CD1c-positive myeloid dendritic cell (primary cell): ENCODE measurements around the gene FPR2.
"Not testable (repeated sequence)": the region's sequence is repeated elsewhere in the genome, so short reads cannot be mapped to it uniquely, and the experiment has no call there.

Experiments
- DNase-seq: peaks from one replicate; pipeline ENCODE4 v3.0.0-alpha.2; 2016; ENCODE audit errors: extremely low spot score

Gene FPR2

DNA sequence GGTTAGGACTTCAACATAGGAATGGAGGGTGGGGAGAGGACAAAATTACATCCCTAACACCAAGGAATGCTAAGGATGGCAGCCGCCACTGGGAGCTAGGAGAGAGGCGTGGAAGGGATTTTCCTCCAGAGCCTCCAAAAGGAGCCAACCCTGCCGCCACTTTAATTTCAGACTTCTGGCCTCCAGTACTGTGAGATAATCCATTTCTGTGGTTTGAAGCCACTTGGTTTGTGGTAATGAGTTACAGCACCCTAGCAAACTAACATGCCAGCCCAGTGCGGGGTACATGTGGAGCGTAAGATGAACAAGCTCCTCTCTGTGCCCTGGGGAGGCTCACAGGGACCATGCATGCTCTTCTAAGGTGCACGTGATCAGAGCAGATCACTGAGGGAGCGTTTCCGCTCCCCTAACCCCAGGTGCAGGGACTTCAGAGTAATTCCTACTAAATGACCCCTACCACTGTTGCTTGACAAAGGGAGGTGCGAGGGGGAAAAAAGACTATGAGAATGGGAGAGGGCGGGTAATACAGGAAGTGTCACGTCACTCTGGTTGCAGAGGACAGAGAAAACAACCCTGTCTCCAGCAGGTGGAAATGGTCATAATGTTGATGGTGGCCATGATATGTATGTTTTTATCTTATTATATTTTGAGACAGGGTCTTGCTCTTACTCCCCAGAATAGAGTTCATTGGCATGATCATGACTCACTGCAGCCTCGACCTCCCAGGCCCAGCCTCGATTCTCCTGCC, 21.3 kb upstream of the FPR2 start:
- DNase-seq = peak; percentile 25

DNA sequence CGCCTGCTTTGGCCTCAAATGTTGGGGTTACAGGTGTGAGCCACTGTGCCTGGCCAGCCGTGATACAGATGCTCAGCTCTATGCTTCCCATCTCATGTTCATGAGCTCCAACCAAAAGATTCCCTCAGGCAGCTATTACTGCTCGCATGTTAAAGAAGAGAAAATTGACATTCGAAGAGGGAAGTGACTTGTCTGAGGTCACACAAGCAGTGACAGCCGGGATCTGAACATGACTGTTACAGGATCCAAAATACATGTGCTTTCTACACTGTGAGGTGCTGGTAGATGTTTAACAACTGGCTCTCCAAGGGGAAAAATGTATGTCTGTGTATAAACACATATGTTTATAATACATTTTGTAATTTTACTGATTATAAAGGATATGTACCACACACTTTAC, 20.6 kb upstream of the FPR2 start:
- peak; percentile 76 for DNase-seq

DNA sequence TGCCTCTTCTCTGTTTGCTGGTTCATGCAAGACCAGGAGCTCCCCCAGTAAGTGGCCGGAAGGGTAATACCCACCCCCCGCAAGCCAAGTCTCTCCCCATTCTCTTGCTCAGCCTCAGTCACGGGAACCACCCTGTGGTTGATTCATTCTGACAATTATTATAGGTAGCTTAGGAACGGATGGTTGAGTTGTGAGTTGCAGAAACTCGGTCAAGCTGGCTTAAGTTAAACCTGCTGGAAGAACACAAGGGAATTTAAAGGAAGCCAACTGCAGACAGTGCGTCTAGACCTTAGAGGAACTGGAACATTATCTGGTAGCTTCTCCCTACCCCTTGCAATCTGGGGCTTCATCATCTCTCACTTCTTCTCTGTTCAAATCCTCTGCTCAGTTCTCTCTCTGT, 18.2 kb upstream of the FPR2 start:
- peak; percentile 67 for DNase-seq

DNA sequence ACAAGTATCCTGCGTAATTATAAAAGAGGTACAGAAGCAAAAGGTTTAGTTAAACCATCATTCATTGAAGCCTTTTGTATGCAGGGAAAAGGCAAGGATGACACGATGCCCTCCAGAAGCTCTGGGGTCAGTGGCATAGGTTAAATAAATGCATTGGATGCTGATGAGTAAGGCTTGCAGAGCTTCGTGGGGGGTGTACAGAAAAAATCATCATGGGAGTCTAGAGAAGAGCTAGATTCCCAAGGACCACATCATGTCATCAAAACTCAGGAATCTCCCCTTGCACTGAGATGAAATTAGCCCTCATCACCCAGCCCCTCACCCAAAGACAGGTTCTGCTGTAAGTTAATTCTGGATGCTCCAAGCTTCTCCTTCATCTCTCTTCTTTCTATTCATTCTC, 17.6 kb upstream of the FPR2 start:
- DNase-seq = no peak

DNA sequence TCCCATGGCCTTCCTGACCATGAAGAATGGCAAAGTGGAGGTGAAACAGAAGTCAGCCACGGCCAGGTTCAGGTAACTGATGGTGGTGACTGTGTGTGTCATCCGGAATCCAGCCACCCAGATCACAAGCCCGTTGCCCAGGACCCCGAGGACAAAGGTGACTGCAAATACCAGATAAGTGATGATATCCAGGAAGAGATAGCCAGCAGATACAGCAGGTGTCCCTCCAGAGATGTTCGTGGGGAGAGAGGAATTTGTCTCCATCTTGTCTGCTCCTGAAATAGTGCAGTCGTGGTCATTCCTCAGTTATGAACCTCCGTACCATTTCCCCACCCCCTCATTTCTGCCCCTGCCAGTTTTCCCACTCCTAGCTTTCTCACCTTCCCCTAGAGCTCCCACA, 14.2 kb upstream of the FPR2 start:
- DNase-seq = no peak

DNA sequence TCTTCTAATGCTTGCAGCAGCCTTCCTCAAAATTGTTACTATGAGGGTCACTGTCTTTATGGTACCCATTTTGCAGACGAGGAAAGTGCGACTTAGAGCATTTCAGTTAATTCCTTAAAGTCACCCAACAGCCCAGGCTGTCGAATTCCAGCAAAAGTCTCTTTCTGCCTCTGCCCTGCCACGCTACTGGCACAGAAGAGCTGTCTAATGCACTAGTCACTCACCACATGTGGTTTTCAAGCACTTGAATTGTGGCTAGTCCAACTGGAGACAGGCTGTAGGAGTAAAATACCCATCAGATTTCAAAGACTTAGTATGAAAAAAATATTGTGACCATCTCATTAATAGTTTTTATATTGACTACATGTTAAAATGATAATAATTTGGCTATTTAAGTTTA, 11.0 kb upstream of the FPR2 start:
- no peak for DNase-seq

DNA sequence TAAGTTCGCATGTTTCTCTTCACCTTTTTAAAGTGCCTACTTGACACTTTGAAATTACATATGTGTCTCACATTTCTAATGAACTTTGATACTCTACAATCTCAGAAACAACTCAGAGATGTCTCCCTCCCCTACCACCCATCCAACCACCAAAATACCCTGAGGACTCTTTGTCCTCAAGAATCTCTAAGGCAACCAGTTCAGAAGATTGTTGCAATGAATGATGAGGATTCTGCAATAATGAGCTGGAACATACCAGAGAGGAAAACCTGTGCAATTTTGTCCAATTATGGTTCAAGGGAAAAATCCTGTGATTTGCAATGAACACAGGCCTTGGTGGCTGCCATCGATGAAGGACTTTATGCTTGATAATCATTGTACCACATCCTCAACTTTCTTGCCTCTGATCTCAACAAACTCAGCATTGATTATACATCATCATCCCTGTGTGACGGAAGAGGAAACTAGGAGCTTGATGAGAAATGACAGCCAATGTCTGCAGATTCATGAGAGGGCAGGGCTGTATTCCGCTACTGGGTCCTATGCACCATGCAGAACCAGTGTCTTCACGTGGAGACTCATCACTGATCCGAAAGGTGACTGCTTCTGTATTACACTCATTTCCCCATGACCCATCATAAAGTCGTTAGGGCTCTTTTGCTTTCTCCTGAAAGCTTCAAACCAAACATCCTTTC, 10.4 kb upstream of the FPR2 start:
- no peak for DNase-seq

DNA sequence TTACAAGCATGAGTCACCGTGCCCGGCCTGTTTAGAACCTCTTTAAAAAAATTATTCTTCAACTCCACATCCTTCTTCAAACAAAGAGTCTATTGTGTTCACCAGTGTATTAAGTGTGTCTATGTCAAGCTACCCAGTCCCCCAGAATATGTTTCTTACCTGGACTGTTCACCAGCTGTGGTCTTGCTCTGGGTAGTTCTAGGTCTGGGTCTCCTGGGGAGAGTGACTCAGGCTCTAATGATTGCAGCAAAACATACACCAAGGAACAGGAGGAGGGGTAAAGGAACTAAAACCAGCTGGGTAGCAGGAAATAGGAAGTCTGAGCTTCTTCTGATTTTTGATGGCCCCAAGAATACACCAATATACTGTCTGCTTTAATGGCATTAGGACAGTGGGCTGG, 9.3 kb upstream of the FPR2 start, which contains the start of gene FPR1:
Gene FPR1, minus strand, starts transcription at position 224 of the 400 bp plus-strand sequence. CDS start 4,884 bp downstream, outside the sequence.
- peak; percentile 77 for DNase-seq

DNA sequence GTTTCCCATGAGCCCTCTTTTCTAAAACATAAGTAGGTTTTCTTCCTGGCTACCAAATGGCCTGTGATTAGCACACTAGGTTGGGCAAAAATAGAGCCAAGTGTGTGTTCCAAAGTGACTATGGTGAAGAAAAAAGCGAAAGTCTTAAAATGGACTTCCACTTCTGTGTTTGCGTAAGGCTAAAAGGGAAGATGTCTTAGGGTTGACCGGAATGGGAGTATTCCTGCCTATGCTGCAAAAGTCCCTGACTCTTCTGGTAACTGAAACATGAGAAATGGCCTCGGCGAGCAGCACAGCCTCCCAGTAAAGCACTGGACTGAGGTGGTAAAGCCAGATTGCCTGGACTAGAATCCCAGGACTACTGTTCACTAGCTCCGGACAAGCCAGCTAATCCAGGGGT, 6.9 kb upstream of the FPR2 start:
- peak; percentile 81 for DNase-seq

DNA sequence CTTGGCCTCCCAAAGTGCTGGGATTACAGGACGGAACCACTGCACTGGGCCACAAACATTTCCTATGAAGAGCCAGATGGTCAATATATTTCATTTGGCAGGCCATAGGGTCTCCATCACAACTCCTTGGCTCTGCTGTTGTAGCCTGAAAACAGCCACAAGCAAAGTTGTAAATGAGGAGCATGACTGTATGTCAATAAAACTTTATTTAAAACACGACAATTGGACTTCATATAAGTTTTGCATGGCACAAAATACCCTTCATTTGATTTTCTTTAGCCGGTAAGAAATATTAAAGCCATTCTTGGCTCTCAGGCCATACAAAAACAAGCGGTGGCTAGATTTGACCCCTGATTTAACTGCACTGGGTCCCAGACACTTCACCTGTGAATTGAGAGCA, 6.2 kb upstream of the FPR2 start:
- DNase-seq = no peak

DNA sequence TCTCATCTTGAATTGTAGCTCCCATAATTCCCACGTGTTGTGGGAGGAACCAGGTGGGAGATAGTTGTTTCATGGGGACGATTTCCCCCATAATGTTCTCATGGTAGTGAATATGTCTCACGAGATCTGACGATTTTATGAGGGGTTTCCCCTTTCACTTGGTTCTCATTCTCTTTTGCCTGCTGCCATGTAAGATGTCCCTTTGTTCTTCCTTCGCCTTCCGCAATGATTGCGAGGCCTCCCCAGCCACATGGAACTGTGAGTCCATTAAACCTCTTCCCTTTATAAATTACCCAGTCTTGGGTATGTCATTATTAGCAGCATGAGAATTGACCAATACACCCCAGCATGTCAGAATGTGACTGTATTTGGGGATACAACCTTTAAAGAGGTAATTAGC, 5.4 kb upstream of the FPR2 start:
- DNase-seq = no peak

DNA sequence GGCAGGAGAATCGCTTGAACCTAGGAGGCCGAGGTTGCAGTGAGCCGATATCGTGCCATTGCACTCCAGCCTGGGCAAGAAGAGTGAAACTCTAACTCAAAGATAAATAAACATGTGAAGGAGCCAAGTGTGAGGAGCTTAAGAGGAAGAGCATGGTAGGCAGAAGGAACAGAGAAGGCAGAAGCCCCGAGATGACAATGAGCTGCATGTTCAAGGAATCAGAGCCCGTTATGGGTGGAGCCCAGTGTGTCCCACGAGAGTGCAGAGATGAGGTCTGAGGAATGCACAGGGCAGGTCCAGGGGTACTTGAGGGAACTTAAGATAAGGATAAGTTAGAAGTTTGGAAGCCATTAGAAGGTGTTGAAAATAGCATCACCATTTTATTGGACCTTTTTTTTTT, 716 bp downstream of the FPR2 start:
- no peak for DNase-seq

DNA sequence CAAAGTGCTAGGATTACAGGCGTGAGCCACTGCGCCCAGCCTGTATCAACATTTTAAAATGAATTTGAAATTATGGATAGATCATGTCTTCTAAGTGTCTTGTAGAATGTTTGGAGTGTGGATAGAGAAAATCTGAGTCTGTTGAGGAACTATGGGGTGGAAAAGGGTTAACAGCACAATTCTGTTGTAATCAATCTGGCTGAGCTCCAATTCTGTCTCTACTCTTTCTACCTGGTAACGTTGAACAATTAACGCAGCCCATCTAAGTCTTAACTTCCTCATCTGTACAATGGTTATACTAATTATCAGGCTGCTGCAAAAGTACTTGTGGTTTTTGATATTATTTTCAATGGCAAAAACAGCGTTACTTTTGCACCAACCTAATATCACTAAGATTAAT, 4.1 kb downstream of the FPR2 start:
- DNase-seq = no peak

DNA sequence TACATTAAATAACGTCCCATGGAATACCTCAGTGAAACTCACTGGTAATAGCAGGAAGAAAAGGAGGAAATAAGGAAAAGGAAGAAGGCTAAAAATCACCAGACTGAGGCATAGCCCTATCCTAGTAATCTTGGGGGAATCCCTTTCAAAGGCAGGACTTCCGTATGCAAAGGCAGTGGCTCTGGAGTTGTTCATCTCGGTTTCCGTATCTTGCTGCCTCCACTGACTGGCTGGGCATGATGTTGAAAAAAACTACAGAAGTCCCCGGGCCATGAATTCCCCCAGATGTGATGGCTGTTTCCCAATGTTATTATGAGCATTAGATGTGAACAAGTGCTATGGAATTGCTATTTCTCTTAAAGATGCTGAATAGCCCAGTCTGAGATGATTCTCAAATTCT, 5.5 kb downstream of the FPR2 start:
- peak; percentile 56 for DNase-seq

DNA sequence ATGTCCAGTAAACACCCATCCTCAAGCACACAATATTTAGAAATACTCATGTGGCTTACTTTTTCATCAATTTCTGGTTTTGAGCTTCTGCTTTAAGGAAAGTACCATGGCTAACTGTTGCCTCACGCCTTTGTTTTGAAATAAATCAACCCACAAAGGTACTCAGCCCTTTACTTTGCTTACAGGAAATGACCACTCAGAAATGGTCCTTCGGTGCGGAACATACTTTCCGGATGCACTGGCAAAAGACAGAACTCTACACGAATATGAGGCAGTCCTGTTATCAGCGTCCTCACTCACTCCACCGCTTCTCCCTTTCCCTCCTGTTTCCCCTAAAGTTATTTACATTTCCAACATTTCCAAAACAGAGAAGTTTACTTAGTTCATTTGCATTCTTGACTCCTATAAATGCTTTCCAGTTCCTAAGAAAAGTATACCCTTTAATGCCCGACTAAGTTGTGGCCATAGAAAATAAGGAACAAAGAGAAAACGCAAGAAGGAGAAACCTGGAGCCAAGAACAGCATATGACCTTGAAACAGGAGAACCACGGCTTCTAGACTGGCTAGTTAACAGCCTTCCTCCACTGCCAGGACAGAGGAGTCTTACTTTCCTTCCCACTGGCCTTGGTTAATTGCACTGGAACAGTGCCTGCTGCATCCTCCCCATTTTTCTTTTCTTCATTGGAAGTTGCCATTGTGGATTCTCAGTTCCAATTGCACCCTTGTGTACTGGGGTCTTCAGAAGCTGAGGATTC, 10.6 kb downstream of the FPR2 start:
- DNase-seq = peak; percentile 93

DNA sequence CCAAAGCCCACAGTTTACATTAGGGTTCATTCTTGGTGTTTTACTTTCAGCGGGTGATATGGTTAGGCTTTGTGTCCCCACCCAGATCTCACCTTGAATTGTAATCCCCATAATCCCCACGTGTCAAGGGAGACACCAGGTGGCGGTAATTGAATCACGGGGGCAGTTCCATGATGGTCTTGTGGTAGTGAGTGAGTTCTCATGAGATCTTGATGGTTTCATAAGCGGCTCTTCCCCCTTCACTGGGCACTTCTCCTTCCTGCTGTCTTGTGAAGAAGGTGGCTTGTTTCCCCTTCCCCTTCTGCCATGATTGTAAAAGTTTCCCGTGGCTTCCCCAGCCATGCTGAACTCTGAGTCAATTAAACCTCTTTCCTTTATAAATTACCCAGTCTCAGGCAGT, 12.0 kb downstream of the FPR2 start:
- DNase-seq = peak; percentile 70

DNA sequence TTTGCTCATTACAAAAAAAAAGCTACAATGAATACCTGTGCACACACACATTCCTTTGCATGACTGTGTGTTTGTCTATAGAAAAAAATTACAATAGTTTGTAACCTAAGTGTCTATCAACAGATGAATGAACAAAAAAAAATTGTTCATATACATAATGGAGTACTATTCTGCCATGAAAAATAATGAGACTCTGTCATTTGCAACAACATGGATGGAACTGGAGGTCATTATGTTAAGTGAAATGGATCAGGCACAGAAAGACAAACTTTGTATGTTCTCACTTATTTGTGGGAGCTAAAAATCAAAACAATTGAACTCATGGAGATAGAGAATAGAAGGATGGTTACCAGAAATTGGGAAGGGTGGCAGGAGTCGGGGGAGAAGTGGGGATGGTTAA, 15.6 kb downstream of the FPR2 start:
- not testable (repeated sequence) for DNase-seq

DNA sequence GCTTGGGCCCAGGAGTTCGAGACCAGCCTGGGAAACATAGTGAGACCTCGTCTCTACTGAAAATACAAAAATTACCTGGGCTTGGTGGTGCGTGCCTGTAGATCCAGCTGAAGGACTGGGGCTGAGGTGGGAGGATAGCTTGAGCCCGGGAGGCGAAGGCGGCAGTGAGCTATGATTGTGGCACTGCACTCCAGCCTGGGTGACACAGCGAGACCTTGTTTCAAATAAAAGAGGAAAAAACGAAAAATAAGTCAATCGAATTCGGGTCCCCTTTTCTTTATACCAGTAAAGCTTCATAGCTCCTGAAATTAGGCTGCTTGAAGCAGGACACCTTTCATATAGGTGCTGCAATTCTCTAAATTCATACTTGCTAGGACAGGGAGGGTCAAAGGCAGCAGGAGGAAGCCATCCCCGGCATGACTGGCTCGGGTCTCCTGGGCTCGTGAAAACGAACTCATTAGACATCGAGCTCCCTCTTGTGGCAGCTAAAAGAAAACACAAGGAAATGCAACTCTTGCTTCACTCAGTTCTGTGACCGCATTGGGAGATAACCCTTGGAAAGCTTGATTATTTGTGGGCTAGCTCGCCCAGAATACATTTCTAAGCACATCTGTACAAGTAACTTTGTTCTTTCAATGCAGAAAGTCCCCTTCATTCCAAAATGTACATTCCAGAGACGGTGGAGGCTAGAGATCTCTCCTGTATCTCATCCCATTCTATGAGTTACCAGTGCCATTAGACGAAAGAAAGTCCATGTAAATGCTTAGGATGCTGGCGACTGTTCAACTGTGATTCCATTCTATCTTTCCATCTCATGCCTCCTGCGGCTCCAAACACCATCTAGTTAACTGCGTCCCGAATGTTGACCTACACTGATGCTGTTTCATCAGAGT, 16.8 kb downstream of the FPR2 start:
- DNase-seq = peak; percentile 90

DNA sequence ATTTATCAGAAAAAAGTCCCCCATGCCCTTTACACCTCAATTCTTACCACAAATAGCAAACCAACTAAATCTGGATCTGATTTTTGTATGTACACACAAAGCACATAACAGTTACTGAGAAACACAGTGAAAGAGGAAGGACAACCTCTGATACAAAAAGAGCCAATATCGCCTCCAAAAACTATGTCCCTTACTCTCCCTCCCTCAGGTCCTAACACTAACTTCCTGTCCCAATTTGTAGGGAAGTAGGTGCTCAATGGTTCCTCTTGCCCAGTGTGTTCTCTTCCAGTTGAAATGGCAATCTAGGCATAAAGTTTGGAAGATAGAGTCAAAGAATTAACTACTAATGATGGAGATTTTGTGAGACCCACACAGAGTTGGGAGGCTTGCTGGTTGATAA, 18.2 kb downstream of the FPR2 start:
- peak; percentile 68 for DNase-seq

DNA sequence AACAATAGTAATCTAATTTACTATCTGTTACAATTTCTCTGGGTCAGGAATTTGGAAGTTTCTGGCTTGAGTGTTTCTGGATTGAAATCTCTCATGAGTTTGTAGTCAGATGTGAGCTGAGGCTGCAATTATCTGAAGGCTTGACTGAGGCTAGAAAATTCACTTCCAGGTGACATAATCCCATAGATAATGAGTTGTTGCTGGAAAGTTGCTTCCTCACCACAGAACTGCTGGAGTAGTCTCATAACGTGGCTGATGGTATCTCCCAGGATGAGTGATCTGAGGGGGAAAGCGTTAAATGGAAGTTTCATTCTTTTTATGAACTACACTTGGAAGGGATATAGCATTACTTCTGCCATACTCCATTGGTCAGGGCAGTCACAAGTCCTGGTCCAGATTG, 18.7 kb downstream of the FPR2 start:
- no peak for DNase-seq

DNA sequence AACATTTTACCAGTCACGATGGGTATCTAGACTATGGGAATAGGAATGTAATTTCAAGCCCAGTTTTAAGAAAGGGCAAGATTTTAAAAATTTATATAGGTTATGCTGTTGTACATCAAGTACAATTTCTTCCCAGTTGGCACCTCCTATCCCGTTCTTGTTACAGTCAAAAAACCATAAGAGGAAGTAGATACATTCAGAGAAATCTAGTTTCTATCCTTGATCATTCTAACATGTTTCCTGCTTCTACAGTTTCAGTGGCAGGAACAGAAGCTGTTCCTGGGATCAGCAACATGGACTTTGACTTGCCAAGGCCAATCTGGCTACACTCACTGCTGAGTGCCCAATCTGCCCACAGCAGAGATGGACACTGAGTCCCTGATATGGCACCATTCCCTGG, 19.3 kb downstream of the FPR2 start:
- DNase-seq = peak; percentile 52

DNA sequence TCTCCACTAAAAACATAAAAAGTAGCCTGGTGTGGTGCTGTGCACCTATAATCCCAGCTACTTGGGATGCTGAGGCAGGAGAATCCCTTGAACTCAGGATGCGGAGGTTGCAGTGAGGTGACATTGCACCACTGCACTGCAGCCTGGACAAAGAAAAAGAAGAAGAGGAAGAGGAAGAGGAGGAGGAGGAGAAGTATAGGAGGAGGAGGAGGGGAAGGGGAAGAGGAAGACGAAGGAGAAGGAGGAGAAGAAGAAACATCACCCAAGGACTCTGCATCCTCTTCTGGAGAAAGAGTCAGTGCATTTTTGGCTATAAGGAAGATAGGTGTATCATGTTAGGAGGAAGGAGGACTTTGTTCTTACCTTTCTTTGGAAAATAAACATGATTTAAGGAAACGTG, 21.0 kb downstream of the FPR2 start:
- no peak for DNase-seq
